ENCODE data around the gene SHC3.

The SHC3 gene

DNA sequence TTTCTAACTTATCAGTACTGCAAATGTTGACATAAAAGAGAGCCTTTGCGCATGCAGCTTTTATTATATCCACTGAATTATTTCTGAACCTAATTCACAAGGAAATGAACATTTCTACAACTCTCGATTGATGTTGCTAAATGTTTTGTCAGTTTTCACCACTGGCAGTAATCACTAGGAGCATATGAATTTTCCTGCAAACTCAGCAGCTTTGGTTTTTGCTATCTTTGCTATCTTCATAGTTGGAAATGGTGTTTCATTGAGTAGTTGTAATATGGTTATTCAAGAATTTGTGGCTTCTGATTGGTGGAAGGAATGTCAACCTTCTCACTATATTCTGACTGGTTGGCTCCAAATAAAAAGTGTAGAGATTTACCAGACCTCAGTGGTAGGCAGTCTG lies 8.9 kb upstream of the SHC3 start:
- no peak for DNase-seq (ENCODE audit: low read depth in 1 of 2, low spot score in 1 of 2)

DNA sequence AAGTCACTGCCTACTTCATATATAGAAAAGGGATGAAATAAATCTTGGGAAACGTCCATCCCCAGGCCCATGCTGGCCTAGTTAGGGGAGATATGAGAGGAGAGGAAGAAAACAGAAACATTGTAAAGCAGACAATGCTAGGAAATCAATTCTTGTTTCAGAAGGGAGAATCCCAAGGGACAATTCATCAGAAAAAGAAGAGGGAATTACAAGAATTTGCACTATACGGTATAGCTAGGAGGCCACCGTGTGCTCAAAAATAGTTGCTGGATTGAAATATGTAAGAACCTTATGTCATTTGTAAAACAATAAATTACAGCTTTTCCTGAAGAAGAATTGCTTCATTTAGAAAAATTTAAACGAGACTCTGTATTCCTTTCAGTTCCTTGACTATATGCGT lies 8.3 kb upstream of the SHC3 start:
- DNase-seq (ENCODE audit: low read depth in 1 of 2, low spot score in 1 of 2) = no peak

DNA sequence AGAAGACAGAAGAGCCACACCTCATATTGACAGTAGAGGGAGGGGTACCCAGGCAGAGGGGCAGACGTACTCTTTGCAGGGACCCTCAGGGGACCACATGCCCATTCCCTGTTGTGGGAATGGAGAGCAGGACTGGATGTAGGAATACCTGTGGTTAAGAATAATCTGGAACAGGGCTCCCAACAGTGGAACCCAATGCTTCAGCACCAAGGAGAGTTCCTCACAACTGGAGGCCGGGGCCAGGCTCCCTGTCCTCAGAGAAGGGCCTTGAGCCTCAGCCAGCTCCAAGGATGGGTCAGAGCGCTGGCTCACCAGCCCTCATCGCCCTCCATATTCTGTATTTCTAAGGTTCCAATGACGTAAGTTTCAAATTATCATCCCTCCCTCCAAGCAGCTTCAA lies 7.4 kb upstream of the SHC3 start:
- DNase-seq (ENCODE audit: low read depth in 1 of 2, low spot score in 1 of 2) = no peak

DNA sequence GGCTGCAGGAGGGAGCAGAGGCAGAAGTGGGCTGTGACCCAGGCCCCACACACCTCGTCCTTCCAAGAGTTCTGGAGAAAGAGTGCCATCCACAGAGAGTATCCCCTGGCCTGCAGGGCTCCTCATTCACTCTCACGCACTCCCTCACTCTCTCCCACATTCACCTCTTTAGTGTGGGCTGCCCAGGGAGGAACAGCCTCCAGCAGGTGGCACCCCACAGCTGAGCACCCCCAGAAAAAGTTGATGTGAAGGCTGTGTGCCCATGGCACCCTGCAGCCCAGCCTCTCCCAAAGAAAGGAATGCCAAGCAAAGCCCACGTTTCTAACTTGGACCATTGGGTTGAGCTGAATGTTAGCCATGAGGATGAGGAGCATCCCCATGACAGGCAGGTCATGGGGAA lies 4.5 kb upstream of the SHC3 start:
- no peak for DNase-seq (ENCODE audit: low read depth in 1 of 2, low spot score in 1 of 2)

DNA sequence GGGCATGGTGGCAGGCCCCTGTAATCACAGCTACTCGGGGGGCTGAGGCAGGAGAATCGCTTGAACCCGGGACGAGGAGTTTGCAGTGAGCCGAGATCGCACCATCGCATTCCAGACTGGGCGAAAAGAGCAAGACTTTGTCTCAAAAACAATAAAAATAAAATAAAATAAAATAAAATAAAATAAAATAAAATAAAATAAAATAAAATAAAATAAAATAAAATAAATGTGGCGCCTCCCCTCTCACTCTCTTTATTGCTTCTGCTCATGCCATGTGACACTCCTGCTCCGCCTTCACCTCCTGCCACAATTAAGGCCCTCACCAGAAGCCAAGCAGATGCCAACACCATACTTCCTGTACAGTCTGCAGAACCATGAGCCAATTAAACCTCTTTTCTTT lies 3.8 kb upstream of the SHC3 start:
- DNase-seq (ENCODE audit: low read depth in 1 of 2, low spot score in 1 of 2) = no peak

DNA sequence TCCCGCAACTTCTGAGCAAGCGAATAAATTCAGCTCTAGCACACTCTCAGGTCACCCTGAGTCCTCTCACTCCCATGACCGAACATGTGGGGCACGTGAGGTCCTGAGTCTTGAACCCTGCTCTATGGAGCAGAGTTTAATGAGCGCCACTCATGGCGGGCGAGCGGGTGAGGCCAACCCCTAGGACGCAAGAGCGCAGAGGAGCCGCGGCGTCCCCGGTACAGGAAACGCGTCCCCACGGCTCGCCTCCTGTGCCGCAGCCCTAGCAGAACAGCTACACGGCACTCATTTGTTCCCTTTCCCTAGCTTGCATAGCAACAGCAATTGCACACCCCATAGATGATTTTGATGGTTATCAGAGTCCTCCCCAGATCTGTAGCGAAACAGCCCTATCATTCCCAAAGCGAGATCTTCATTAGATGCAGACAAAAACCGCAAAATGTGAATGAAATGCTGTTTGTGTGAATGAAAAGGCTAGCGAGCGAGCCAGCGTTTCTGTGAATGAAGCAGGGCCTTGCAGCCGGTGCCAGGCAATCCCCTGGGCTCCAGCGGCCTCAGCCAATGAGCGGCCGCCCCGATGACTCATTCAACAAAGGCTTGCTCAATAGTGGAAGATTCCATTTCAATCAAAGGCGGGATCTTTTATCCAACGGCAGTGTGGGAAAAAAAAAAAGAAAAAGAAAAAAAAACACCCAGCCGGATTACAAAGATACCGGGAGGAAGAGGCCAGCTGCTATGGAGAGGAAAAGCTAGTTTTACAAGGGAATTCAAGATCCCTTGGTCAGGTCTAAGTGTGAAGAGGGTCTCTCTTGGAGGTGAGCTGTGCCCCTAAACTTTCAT lies 1.5 kb upstream of the SHC3 start:
- peak in 1 of 2 donors; percentile 17 for DNase-seq (ENCODE audit: low read depth in 1 of 2, low spot score in 1 of 2)

DNA sequence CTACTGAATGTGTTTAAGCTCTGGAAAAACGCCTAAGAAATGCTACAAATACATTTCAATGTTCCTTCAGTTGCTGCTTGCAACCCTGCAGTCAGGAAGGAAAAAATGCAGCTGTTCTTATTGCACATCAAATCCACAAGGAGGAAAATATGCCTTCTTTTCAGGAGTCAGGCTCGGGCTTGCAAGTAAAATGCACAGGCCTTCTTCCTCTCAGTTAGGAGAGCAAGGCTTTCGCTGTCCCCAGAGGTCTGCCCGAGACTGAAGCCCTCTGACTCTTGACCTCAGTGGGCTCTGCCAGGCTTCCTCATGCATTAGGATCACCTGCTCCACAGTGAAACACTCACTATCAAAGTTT lies 899 bp upstream of the SHC3 start:
- no peak for DNase-seq (ENCODE audit: low read depth in 1 of 2, low spot score in 1 of 2)

DNA sequence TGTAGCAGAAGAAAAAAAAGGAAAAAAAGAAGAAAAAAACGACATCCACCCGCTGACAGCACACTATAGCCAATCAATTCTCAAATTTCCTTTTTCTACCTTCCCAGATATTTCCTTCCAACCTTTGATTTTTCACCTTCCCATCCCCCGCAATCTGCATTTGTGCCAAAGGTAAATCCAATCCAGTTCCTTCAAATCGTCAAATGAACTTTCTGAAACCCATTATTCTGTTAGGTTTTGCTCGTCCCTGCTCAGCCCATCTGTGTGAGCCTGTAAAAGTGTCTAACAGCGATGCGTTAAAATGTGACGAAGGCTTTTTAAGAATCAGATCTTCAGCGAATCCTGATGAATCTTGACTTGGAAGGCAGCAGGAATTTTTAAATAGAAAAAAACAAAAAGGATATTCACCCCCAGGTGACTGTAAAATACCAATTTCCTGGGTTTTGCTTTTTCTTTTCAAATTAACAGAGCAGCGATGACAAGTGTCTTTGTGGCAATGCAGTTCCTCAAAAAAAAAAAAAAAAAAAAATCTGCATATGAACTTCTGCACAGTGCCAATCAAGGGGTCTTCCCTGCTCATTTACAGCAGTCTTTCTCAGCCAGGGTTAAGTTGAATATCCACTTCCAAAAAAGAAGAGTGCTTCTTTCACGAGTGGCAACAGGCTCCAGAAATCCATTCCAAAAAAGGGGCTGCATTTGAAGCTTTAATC lies 367 bp upstream of the SHC3 start:
- no peak for DNase-seq (ENCODE audit: low read depth in 1 of 2, low spot score in 1 of 2)

DNA sequence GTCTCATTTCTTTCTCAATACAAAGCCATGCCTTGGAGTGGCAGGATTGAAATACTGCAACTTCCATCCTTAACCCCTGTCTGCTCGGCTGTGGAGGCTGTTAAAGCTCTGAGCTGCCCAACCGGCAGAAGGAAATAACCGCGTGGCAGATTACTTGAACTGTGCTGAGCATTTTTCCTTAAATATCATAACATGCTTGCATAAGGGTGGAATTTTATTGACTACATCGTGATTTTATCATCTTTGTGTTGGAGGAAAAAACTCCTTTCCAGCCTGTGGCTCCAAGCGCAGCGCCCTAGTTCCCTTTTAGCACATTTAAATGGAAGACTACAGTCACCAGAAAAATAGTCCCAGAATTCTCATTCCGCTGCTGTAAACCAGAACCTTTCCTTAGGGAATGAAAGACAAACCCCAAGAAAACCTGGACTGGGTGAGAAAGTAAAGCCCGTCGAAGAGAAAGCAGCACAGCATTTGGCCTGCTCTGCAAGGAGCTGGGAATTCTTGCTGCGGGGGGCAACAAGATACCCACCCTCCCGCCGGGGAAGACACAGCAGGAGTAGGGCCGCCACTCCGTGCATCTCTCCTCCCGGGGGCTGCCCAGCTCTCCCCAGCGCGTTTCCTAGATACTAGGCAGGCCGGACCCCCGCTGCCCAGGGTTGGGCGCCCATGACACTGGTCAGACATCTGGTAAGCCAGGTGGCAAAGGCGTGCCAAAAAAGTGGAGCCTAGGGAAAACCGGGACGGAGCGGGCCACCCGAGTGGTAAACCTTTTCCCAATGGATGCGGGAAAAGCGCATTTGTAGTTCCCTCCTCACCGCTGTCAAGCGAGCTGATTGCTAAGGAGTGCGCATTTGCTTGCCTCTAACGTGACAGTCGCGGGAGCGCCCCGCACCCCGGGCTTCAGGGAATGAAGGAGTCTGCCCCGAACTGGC lies 1.3 kb downstream of the SHC3 start:
- no peak for DNase-seq (ENCODE audit: low read depth in 1 of 2, low spot score in 1 of 2)

DNA sequence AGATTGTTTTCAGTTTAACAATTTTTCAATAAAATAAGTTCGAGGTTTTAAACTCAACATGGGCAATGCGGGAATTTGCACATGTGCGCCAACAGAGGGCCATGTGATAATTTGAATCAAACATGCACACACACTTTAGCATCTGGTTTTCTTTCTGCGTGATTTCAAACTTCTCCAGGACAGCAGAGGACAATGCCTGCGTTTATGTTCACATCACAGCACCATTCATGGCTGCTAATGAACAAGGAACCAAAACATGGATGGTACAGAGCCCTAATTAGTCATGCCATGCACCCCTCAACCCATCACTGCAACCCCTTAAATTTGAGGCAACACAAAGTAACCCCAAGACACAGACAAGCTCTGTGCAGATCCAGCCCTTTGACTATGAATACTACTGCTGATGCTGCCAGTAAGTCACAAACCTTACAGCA lies 2.8 kb downstream of the SHC3 start:
- no peak for DNase-seq (ENCODE audit: low read depth in 1 of 2, low spot score in 1 of 2)

DNA sequence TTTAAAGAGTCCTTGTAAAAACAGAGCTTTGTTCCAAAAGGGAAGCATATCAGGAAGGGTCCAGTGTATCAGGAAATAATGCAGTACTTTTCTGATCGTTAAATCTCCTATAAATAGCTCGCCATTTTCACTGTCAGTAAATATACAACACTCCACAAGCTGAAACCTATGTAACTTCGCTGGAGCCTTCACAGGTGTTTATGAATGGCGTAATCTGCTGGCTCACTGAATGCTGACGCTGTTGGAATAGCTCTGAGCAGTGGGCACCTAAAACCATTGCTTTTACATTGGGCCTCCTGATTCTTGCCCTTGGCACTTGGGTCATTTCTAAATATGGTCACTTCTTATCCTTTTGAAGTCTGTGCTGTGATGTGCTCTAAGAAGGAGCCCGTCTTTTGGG lies 4.3 kb downstream of the SHC3 start:
- DNase-seq (ENCODE audit: low read depth in 1 of 2, low spot score in 1 of 2) = no peak

DNA sequence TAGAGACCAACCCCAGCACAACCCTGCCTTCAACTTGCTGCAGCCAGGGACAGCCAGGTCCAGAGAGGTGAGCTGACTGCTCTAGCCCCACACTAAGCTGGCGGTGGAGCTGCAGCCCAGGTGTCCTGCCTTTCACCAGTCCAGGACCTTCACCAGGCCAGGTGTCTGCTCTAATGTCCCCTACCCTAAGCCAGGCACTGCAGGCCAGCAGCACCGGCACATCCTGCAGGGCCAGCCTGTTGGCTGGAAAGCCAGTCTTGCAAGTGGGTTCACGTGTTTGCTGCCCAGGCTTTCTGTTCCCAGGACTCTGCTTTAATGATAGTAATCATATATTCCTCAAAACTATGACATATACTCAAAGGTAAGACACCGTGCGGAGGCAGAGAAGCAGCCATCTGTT lies 5.5 kb downstream of the SHC3 start:
- no peak for DNase-seq (ENCODE audit: low read depth in 1 of 2, low spot score in 1 of 2)

DNA sequence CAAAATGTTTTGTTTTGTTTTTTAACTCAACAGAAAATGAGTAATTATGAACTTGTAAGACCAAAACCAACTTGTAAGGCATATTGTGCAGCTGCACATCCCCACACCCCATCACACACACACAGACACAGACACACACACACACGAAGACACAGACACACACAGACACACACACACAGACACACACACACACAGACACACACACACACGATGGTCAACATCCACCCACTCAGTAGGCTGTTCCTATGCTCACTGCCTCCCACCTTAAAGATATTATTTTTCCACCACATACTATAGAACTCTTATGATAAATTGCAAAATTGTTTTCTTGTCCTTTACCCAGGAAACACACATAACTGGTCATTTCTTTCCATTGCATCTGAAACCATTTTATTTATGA lies 6.2 kb downstream of the SHC3 start:
- no peak for DNase-seq (ENCODE audit: low read depth in 1 of 2, low spot score in 1 of 2)

DNA sequence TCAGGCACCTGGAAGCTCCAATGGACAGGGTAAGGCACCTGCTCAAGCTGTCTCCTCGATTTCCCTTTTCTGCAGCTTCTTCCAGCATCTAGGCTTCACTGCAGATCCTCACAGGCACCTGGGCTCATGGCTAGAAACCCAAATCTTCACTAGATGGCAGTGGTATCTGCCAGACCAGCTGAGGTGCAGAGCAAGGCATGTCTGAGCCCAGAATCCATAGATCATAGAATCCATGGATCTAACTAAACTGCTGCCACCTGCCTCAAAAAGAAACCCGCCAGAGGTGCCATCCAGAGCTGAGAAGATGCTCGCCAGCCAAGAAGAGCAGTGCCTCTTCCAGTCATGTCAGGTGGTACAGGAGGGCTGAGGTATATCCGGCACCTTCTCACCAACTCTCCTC lies 6.9 kb downstream of the SHC3 start:
- DNase-seq (ENCODE audit: low read depth in 1 of 2, low spot score in 1 of 2) = no peak

DNA sequence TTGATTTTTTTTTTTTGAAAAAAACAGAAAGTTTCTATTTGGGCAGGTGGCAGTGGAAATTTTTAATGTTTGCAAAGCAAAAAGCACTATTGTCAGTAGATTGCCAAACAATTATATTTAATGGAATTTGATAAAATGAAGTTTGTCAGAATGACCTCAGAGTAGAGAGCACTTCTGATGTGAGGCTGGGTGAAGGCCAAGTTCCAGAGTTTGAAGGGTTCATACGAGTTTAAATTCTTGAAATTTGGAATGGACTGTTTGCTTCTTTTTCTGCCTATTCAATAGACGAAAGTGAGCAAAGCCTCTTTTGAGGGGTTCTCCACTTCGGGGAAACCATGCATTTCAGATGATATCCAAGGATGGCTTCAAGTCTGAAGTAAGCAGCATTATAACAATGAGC lies 7.4 kb downstream of the SHC3 start:
- no peak for DNase-seq (ENCODE audit: low read depth in 1 of 2, low spot score in 1 of 2)

DNA sequence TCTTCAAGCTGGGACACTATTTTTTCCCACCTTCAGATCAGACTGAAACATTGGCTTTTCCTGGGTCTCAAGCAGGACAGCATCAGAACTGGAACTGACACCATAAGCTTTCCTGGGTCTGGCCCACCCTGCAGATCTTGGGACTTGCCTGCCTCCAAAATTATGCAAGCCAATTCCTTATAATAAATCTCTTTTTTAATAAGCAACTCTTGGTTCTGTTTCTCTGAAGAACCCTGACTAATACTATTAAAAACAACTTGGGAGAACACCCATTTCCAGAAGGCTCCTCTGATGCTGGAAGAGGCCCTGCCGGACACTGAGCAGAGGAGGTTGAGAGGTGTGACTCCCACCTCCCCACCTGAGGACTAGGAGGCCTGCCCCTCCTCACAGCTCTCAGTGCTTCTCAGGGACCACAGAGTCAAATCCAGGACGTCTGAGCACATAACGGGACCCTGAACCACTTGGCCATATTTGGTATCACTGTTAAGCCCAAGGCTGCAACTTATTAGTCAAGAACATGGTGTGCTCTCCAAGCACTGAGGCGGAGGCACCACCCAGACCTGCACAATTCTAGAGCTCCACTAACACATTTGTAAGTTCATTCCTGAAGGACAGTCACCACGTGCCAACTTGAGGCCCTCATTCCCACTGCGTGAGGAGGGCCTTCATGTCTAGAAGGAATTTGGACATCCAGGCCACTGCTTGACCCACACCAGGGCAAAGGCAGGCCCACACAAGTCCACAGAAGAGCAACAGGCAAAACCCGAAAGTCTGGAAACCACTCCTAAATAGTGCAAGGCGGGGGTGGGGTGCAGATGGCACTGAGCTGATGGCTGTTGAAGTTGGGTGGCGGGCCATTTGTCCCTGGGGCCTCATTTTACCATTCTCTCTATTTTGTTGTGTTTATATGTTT lies 9.5 kb downstream of the SHC3 start:
- DNase-seq (ENCODE audit: low read depth in 1 of 2, low spot score in 1 of 2) = no peak

DNA sequence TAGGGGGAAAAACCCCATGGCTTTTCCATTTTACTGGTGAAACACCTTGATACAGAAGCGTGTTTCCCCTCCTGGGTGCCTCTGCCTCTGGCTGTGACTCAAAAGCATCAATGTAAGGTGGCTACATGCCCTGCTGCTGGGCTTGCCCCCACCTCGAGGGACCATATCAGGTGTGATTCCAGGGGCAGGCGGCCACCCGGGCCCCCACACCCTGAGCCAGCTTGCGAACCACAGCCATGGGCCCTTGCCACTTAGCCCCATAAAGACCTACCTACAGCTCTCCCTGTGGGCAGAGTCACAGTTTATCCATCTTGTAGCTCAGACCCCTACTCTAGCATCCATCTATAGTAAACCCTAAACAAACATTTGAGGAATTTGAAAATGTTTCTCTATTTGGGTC lies 10.8 kb downstream of the SHC3 start:
- no peak for DNase-seq (ENCODE audit: low read depth in 1 of 2, low spot score in 1 of 2)

DNA sequence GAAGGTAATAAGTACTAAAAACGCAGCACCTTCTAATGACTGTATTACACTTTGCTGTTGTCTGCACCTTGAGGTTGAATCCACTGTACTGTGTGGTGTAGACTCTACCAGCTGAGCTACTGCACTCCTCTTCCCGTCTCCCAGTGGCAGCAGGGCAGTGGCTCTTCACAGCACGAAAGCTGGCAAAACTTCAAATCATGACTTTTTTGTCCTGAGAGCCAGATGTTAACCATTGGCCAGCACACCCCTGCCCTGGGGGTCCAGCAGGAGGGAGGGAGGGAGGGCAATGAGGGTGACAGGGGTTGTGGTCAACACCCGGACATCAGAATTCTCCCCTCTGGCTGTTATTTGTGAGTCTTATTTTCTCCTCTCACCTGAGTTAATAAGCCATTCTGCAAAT lies 11.8 kb downstream of the SHC3 start:
- no peak for DNase-seq (ENCODE audit: low read depth in 1 of 2, low spot score in 1 of 2)

DNA sequence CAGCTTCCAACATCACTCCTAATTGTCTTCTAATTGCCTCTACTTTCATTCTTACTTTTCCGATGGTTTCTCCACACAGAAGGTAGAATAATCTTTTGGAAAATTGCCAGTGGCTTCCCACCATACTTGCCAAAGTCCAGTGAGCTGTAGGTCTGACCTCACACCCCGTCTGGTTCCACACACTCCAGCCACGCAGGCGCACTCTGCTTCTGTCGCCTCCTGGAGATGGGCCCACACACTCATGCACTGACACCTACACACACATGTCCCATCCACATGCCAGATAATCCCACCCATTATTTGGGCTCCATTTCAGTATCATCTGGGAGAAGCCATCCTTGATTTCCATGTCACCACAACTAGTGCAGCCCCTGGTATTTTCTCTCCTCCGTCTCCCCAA lies 12.7 kb downstream of the SHC3 start:
- no peak for DNase-seq (ENCODE audit: low read depth in 1 of 2, low spot score in 1 of 2)

DNA sequence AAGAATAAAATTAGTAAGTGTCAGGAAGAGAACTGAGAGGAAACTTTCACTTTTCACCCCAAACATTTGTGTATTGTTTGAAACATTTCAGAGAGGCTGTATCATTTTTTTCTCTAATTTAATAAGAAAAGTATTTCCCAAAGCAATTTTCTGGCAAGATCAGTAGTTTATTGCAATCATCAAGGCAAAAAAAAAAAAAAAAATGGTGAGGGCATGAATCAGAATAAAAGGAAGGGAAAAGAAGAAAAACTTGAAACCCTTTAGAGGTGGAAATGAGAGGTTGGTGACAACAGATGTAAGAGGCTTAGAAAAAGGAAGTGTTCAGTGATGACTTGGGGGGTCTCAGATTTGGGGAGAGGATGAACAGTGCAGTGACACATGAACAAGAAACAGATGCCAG lies 13.3 kb downstream of the SHC3 start:
- no peak for DNase-seq (ENCODE audit: low read depth in 1 of 2, low spot score in 1 of 2)

DNA sequence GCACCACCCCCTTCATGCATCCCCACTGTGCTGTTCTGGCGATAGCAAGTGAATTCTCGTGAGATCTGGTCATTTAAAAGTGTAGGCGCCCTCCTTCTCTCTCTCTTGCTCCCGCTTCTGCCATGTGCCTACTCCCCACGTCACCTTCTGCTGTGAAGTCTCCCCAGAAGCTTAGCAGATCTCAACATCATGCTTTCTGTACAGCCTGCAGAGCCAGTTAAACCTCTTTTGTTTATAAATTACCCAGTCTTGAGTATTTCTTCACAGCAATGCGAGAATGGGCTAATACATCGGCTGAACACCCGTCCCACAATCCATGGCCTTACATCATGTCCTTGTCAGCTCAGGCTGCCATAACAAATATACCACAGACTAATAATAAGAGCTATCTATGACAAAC lies 17.4 kb downstream of the SHC3 start:
- DNase-seq (ENCODE audit: low read depth in 1 of 2, low spot score in 1 of 2) = no peak
